Measurements from ENCODE around the gene SMIM32.

Gene SMIM32

DNA sequence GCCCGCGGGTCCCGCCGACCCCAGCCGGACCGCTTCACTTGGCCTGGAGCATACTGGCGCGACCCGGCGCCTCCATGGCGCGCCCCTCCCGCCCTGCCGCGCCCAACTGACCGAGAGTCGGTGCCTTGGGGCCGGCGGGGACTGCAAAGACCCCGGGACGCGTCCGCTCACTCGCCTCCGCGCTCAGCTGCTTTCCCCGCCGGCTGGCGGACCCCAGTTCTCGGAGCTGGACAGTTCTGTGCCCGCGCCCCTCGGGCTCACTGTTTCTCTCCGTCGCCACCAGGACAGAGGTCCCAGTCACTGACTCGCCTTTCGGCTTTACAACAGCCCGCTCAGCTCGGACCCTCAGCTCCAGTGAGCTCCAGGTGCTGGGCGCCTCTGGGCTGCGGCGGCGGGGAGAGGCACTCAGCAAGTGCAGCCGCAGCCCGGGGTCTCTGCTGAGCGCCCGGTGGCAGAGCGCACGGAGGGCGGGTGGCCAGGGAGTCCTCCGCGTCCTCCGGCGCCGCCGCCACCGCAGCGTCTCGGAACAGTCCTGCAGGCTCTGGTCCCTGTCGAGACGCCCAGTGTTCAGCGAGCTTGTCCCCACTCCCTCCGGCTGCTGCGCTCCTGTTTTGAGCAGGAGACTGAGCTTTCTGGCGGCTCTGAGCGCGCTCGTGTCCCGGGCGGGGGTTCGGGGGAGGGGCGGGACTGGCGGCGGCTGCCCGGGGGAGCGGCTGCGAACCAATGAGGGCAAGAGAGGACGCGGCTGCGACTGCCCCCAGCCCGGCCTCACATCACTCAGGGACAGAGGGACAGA, at the start of gene SMIM32:
Gene SMIM32, minus strand, starts transcription at position 637 of the 796 bp plus-strand sequence. CDS start 638 bp downstream, outside the sequence.
- DNase-seq: peak; percentile 6

- DNase-seq: peak; percentile 61
These were observed 49.6 kb upstream of the SMIM32 start for GRCh38 chr5:136242611-136243010.

DNA sequence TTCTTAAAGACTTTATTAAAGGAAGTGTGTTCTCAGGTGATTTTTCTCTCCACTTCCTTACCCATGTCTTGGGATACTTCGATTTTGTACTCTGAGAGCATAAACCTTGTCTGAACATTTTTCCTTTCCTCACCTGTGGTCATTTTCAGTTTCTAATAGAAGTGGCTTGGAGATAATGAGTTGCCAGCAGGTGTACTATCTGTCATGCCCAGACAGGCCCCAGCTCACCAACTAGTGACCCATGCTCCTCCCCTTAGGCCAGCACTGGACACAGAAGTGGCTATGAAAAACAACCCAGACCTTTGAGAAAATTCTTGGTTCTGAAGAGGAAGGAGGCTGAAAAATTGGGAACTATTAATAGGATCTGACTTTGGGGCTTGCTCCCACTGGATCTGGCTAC, 49.2 kb upstream of the SMIM32 start:
- no peak for DNase-seq

DNA sequence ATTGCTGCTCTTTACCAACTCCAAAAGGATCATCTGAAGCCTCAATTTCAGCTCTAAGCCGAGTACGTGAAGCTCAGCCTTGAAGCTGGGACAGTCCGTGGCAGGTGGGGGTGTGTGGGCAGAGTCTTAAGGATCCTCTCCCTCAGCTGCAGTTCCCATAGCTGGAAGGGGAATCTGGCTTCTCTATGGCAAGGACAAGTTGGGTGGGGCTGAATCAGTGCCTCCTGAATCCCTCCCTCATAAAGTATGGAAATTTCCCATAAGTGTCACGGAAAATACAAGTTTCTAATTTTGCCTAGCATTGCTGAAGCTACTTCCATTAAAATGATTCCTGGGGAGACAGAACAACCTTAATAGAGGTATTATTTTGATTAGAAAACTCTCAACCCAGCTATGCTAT, 47.9 kb upstream of the SMIM32 start:
- DNase-seq: no peak

DNA sequence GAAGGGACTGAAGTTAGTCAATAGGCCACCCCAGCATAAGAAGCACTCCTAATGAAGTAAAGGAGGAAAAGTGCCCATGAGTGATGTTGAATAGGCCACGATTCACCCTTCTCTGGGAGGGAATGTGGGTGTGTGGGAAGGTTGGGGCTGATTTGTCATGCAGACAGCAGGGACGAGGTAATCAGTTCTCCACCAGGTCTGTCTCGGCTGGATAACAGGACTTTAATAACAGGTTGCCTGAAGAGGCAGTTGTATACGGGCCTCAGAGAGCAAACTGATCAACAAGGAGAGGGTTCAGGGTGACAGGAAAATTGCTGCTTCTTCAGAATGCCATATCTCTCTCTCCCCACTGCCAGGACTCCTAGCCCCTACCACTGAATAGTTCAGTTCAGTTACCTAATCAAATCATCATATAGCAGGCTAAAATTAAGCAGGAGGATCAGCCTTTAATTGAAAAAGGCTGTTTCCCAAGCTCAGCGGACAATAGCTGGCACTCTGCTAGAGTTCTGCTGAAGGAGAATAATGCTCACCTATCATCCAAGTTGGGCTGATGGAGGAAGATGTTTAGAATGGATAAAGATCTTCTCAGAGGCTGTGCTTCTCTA, 43.6 kb upstream of the SMIM32 start:
- no peak for DNase-seq

DNA sequence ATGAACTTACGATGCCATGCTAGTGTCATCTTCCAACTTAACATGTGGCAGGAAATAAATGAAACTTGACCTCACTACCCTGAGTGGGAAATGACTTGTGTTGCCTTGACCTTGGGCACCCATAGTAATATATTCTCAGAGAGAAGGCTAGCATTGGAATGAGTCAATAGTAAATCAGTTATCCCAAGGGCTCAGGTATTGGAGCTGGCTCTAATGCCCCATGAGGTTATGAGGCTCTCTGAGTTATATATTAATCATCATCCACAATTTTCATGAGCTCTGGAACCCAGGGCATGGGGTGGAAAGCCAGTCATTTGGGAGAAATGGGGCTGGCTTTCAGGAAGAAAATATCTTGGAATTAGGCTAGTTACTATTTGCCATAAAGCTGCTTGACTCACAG, 42.4 kb upstream of the SMIM32 start:
- DNase-seq: no peak

DNA sequence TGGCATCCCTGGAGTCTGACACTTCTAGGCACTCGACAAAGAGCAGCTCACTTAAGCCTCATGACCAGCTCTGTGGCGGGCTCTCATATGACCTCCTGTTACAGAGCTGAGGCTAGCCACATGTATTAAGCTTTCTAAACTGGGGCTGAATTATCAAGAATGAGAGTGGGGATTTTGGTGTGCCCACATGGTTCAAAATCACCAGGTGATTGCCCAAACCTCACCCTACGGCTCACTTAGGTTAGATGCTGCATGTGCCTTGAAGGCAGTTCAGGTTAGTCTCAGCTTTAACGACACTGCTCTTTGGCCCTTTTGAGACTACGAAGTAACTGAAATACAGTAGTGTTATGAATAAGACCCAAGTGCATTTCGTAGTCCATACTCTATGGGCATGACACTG, 39.4 kb upstream of the SMIM32 start:
- no peak for DNase-seq

- no peak for DNase-seq
These were observed 37.2 kb upstream of the SMIM32 start for GRCh38 chr5:136230176-136230575.

DNA sequence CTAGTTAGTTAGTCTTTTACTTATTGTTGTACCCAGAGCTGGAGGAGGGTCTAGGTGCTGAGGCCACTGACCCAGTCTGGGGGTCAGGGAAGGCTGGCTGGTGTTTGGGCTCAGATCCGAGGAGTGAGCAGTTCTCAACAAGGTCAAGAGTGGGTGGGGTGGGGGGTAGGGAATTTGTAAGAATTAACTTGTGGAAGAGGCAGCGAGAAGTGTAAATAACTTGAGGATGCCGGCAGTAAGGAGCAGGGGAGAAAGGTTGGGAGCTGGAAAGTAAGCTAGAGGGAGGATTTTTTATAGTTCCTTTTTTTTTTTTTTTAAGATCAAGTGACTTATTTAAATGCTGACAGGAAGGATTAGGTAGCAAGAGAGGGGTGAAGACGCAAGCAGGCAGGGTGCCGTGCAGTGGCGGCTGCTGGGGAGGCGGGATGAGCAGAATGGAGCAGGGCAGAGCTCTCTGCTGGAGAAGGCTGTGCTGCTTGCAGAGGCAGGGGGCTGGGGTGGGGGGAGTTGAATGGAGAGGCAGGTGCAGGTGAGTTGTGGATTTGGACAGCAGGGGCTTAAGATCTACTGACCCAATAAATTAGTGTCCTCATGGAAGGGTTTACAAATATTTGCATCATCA, 35.3 kb upstream of the SMIM32 start:
- no peak for DNase-seq

DNA sequence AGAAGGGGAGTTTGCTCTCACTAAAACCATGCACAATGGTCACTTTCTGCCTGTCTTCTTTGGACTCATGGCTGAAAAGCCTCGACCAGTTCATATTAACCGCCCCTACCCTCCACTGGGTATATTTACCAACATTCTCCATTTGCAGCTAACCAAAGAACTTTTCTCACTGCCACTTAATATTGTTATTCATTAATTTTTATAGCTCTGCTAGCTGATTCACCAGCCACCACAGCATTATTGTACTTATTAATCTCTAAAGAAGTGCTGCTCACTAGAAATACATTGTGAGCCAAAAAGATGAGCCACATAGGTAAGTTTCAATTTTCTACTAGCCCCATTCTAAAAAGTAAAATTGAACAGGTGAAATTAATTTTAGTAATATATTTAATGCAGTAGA, 33.4 kb upstream of the SMIM32 start:
- DNase-seq: no peak

DNA sequence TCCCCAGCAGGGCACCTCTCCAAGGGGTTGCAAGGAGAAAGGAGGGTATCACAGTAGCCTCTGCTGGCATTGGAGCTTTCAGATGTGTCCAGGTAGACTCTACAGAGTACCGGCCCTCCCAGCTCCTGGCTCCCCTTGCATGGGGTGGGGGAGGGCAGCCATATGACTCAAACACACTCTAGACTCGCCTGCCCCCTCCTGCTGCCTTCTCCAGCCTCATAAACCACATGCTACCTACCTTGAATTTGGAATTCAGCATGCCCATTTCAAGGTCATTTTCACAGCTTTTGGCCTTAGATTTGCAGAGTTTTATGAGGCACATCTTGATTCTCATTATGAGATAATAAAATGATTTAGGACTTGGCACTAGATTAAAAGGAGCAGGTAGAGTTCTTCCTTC, 32.8 kb upstream of the SMIM32 start:
- DNase-seq: no peak

- DNase-seq: no peak
These were observed 29.7 kb upstream of the SMIM32 start for GRCh38 chr5:136222580-136223235.

DNA sequence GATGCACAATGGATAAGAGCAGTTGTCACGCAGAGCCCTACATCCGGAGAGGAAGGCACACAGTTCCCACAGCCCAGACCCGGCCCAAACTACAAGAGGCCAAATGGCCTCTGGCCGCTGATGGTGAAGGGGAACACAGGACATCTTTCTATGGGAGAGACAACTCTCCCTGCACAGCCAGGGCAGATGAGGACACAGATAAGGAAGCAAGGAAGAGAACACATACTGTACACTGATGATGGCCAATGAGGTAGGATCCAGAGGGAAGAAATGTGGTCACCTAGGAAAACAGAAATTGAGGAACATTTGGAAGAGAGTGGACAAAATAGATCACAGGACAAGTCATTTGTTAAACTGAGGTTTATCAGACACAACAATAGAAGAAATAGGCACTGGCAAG, 28.4 kb upstream of the SMIM32 start:
- DNase-seq: no peak

- no peak for DNase-seq
These were observed 23.3 kb upstream of the SMIM32 start for GRCh38 chr5:136216230-136216629.

DNA sequence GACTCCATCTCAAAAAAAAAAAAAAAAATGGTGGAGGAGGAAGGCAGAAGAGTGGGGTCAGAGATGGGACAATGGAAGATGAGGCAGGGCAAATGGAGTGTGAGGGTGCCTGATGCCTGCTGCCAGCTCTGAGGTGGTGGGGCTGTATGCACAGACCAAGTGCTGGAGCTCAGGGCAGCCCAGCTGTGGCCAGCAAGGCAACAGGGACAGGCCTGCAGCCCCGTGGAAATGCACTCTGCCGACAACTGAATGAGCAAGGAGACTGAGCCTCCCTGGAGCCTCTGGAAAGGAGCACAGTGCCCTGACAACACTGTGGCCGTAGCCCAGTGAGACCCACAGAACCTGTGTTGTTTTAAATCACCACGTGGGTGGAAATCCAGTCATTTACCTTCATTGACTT, 22.9 kb upstream of the SMIM32 start:
- DNase-seq: no peak

- DNase-seq: no peak
These were observed 21.0 kb upstream of the SMIM32 start for GRCh38 chr5:136213919-136214493.

DNA sequence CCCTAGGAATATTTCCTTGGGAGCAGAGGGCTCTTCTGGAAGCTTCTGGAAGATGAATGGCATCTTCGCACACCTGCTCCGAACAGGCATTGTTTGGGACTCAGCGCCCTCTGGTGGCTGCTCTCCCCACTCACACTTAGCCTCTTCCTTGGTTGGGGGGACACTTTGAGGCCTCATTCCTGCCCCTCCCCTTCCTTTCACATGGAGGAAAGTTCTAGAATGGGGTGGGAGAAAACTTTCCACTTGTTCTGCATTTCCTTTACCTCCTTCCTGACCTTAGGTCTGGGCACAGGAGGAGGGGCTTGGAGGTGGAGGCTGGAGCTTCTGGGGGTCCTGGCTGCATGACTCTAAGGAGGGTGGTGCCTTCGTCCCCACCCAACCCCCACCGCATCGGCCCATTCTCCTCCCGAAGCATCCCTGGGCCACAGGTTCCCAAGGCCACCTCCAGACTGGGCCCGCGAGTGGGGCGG, 19.3 kb upstream of the SMIM32 start:
- no peak for DNase-seq

DNA sequence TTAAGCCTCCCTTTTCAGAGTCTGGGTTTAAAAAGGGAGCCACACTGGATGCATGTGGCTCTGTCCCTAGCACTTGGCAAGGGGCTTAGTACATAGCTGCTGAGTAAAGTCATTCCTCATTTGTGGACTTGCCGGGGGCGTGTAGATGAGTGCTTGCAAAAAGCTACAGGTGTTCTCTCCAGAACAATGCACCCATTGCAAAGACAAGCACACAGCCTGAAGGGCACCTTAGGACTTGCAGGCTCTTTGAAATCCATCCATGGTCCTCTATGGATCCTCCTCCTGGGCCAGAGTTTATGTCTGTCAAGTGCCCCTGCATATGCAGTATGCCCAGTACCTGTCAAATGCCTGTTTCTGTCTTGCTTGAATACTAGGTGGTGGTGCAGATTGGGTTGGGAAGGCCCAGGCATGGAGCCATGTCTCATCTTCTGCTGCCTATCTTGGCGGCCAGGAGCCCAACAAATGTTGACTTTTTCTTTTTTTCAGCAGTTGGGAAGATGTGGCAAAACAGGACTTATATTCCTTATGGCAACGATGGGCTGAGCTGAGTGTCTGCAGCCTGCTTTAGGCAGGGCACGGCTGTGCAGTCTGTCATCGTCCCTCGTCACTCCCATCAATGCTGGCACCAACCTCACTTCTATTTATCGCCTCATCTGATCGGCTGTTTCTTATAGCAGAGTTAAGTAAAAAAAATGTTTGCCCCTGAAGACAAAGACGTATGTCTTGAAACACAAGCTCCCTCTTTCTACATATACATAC, 18.5 kb upstream of the SMIM32 start:
- no peak for DNase-seq

- DNase-seq: no peak
These were observed 17.3 kb upstream of the SMIM32 start for GRCh38 chr5:136210259-136210658.

DNA sequence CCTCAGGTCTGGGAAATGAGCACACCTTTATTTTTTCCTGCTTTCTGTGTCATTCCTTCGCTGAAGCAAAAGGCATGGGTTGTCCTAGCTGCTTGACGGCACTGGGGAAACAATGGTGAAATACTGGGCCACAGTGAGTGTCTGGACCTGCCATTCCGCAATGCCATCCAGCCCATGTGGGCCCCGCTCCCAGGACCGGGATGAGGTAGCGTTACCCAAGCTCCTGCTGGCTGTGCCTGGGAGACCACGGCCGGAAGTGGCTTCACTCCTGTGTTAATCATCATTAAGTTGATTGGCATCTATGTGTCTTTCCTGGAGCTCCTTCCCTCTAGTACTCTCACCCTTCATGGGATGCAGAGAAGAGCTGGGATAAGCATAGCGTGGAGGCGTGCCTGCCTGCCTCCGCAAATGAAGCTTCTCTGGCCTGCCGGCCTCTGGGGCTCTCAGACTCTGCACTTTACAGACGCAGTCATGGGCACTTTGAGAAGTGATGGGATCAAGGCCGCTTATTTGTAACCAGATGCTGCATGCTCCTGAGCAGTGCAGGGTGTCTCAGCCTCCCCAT, 16.5 kb upstream of the SMIM32 start:
- no peak for DNase-seq

- no peak for DNase-seq
These were observed 16.0 kb upstream of the SMIM32 start for GRCh38 chr5:136208916-136209315.

DNA sequence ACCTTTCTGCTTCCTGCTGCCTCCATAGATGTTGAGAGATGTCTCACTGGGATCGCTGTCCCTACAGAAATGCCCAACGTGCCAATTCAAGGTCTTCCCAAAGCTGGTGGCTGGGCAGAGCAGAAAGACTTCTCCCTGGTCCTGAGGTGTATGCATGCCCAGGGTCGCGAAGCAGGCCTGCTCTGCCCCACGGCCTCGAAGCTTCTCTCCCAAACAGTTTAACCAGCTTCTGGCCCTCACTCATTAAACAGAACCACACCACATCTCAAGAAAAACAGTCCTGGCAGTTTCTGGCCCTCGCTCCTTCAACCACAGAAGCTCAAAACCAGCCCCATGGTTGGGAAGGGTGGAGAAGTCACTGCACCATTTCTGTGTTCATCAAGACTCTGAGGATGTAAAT, 14.7 kb upstream of the SMIM32 start:
- DNase-seq: no peak

Data from NCI-H2171 treated with DMSO at 0.1 percent for 48 hours (cell line).